ENCODE results near the gene IDE.

- TF ChIP-seq CTCF (conservative IDR thresholded peaks at IDR 0.05) (no peak), ZFX (IDR thresholded peaks at IDR 0.05) (no peak)
Measured at GRCh38 chr10:92479547-92479946, 94.3 kb downstream of the IDE start.
